ENCODE data around the gene P4HA2.

Gene P4HA2

GRCh38 chr5:132237141-132237540 lies 9.5 kb upstream of the P4HA2 start:
- TF ChIP-seq CTCF (IDR thresholded peaks at IDR 0.05; ENCODE audit: low read depth, low read length, missing control alignments) = no peak
- DNase-seq (ENCODE audit: extremely low read depth, low read depth) = no peak
- H3K4me3 ChIP-seq (replicated peaks; ENCODE audit: low read depth, low read length) = no peak overlapping the region

GRCh38 chr5:132235340-132235739 lies 7.7 kb upstream of the P4HA2 start:
- DNase-seq (ENCODE audit: extremely low read depth, low read depth) = no peak
- H3K4me3 ChIP-seq (replicated peaks; ENCODE audit: low read depth, low read length) = no peak overlapping the region
- no peak for TF ChIP-seq CTCF (IDR thresholded peaks at IDR 0.05; ENCODE audit: low read depth, low read length, missing control alignments)

GRCh38 chr5:132234684-132235062 lies 7.0 kb upstream of the P4HA2 start:
- no peak for TF ChIP-seq CTCF (IDR thresholded peaks at IDR 0.05; ENCODE audit: low read depth, low read length, missing control alignments)
- H3K4me3 ChIP-seq (replicated peaks; ENCODE audit: low read depth, low read length) = no peak overlapping the region
- no peak for DNase-seq (ENCODE audit: extremely low read depth, low read depth)

- no peak overlapping the region for H3K4me3 ChIP-seq (replicated peaks; ENCODE audit: low read depth, low read length)
- no peak for TF ChIP-seq CTCF (IDR thresholded peaks at IDR 0.05; ENCODE audit: low read depth, low read length, missing control alignments)
- no peak for DNase-seq (ENCODE audit: extremely low read depth, low read depth)
Observed at GRCh38 chr5:132233811-132234683, 6.4 kb upstream of the P4HA2 start.

- no peak for DNase-seq (ENCODE audit: extremely low read depth, low read depth)
- TF ChIP-seq CTCF (IDR thresholded peaks at IDR 0.05; ENCODE audit: low read depth, low read length, missing control alignments) = no peak
- no peak overlapping the region for H3K4me3 ChIP-seq (replicated peaks; ENCODE audit: low read depth, low read length)
Observed at GRCh38 chr5:132233081-132233480, 5.4 kb upstream of the P4HA2 start.

GRCh38 chr5:132232465-132232864 lies 4.8 kb upstream of the P4HA2 start:
- H3K4me3 ChIP-seq (replicated peaks; ENCODE audit: low read depth, low read length) = no peak overlapping the region
- no peak for DNase-seq (ENCODE audit: extremely low read depth, low read depth)
- no peak for TF ChIP-seq CTCF (IDR thresholded peaks at IDR 0.05; ENCODE audit: low read depth, low read length, missing control alignments)

Data from HFF-Myc (cell line).